B cell (primary cell): ENCODE measurements around the gene GAB3. TPM values are rescaled to one million over a fixed set of nuclear protein-coding genes. Genes with fewer than 3 reads are reported as not detected.

ENCODE experiments used
- ATAC-seq: fragments of 200-7000 bp; cut with Tn5 transposase; one replicate; pipeline ENCODE4 v1.10.0; 2021; ENCODE audit warnings: low read depth, mild to moderate bottlenecking, moderate number of reproducible peaks, moderate library complexity
- CTCF ChIA-PET: fragments of 350-600 bp; sonication (Branson Sonifier 250); formaldehyde crosslinking; loops from one replicate; lab custom pipeline; 2021; ENCODE audit warnings: antibody characterized with exemption, inconsistent platforms; lab: Charles Lee
- POLR2A ChIA-PET: fragments of 350-600 bp; sonication (Branson Sonifier 250); formaldehyde crosslinking; loops from one replicate; lab custom pipeline; 2021; ENCODE audit warnings: antibody characterized with exemption; lab: Charles Lee
- DNase-seq: peaks from one replicate; pipeline ENCODE4 v3.0.0; 2013
- H2AFZ ChIP-seq: 2 replicates; pipeline ENCODE4 v1.6.1; 2012; ENCODE audit warnings: mild to moderate bottlenecking, low read depth, low read length; ENCODE audit not compliant: insufficient read depth, poor library complexity, severe bottlenecking
- H3K27ac ChIP-seq, 2 donors: 1 replicate in 1 of 2; 2 replicates in 1 of 2; pipeline ENCODE4 v1.5.1; 2012 to 2013; ENCODE audit warnings: low read length in 2 of 2, mild to moderate bottlenecking in 2 of 2, moderate library complexity in 1 of 2
- H3K27me3 ChIP-seq, 4 experiments: fragments of 200-600 bp in 1 of 4; sonication (generic) in 1 of 4; replicated peaks in 1 of 4; 1 replicate in 2 of 4; 2 replicates in 2 of 4; pipeline versions ENCODE4 v1.6.1 to v1.7.0; 2013 to 2016; ENCODE audit warnings: low read length in 3 of 4, mild to moderate bottlenecking in 2 of 4, mixed read lengths in 1 of 4, moderate library complexity in 1 of 4; ENCODE audit not compliant: insufficient read depth in 4 of 4, control insufficient read depth in 3 of 4; ENCODE audit errors: control extremely low read depth in 1 of 4
- H3K36me3 ChIP-seq, 2 experiments: replicated peaks in 1 of 2; 1 replicate in 1 of 2; 2 replicates in 1 of 2; pipeline versions ENCODE4 v1.6.1 to v1.7.1; 2013; ENCODE audit warnings: low read length in 1 of 2; ENCODE audit not compliant: insufficient read depth in 2 of 2, control insufficient read depth in 1 of 2; ENCODE audit errors: control extremely low read depth in 1 of 2, extremely low read depth in 1 of 2
- H3K4me1 ChIP-seq, 2 donors: fragments of 200-600 bp in 1 of 2; sonication (generic) in 1 of 2; 1 replicate in 1 of 2; 2 replicates in 1 of 2; pipeline versions ENCODE4 v1.5.1 to v1.6.1; 2013 to 2017; ENCODE audit warnings: low read length in 2 of 2; ENCODE audit not compliant: control insufficient read depth in 2 of 2, insufficient read depth in 2 of 2
- H3K4me2 ChIP-seq: replicated peaks from 2 replicates; pipeline ENCODE3; 2012; ENCODE audit warnings: mild to moderate bottlenecking, low read depth, low read length; ENCODE audit not compliant: poor library complexity, severe bottlenecking
- H3K4me3 ChIP-seq, 5 experiments: fragments of 200-600 bp in 1 of 5; sonication (generic) in 1 of 5; 1 replicate in 3 of 5; 2 replicates in 2 of 5; pipeline versions ENCODE4 v1.5.1 to v1.7.0; 2011 to 2016; ENCODE audit warnings: low read length in 4 of 5, mild to moderate bottlenecking in 4 of 5, low read depth in 2 of 5, control low read depth in 1 of 5, moderate library complexity in 1 of 5; ENCODE audit not compliant: insufficient read depth in 1 of 5; ENCODE audit errors: control extremely low read depth in 1 of 5, extremely low read depth in 1 of 5
- H3K79me2 ChIP-seq: fragments of 200-600 bp; sonication (generic); one replicate; pipeline ENCODE4 v1.6.0; 2016; ENCODE audit warnings: low read length; ENCODE audit not compliant: control insufficient read depth, insufficient read depth
- H3K9ac ChIP-seq: fragments of 200-600 bp; sonication (generic); 2 replicates; pipeline ENCODE4 v1.6.1; 2017; ENCODE audit warnings: mild to moderate bottlenecking, low read length, moderate library complexity
- H3K9me3 ChIP-seq, 3 donors: one replicate each; pipeline versions ENCODE4 v1.6.1 to v1.7.1; 2013; ENCODE audit warnings: low read length in 2 of 3; ENCODE audit not compliant: control insufficient read depth in 2 of 3, insufficient read depth in 1 of 3; ENCODE audit errors: control extremely low read depth in 1 of 3
- H4K20me1 ChIP-seq: 2 replicates; pipeline ENCODE4 v1.6.0; 2012; ENCODE audit warnings: mild to moderate bottlenecking, low read length; ENCODE audit not compliant: insufficient read depth, control insufficient read depth, poor library complexity, severe bottlenecking
- H3K27ac Mint-ChIP-seq: one replicate; pipeline ENCODE4 v1.8.0; 2021; ENCODE audit warnings: mixed read lengths
- H3K27me3 Mint-ChIP-seq: one replicate; pipeline ENCODE4 v1.8.0; 2021; ENCODE audit warnings: mixed read lengths
- H3K4me1 Mint-ChIP-seq: one replicate; pipeline ENCODE4 v1.8.0; 2021; ENCODE audit warnings: mixed read lengths
- H3K4me3 Mint-ChIP-seq: one replicate; pipeline ENCODE4 v1.8.0; 2021; ENCODE audit warnings: mixed read lengths
- H3K9me3 Mint-ChIP-seq: one replicate; pipeline ENCODE4 v1.8.0; 2022; ENCODE audit warnings: mixed read lengths; ENCODE audit not compliant: insufficient read depth
- CTCF ChIP-seq: fragments of 200-600 bp; IDR thresholded peaks from one replicate; pipeline ENCODE4 v1.8.0; 2022; ENCODE audit warnings: antibody characterized with exemption, mild to moderate bottlenecking
- EZH2 ChIP-seq: IDR thresholded peaks from 2 replicates; pipeline ENCODE4 v1.6.1; 2012; ENCODE audit warnings: borderline replicate concordance, low read depth, mild to moderate bottlenecking, moderate library complexity, low read length; ENCODE audit not compliant: insufficient read depth, poor library complexity, severe bottlenecking
- WGBS: methylation state at CpG from one replicate; pipeline ENCODE4 v1.1.5; 2013; ENCODE audit warnings: missing lambda C conversion rate; ENCODE audit not compliant: insufficient coverage; 5-methylcytosine and 5-hydroxymethylcytosine counted together
- intact Hi-C: fragments of 100-400 bp; cut with micrococcal nuclease; formaldehyde crosslinking; loops from one replicate; pipeline ENCODE4 v1.10.0; 2022
- polyA plus RNA-seq: library from polyadenylated mRNA; depleted of rRNA; stranded (reverse); fragments of >200 nt; gene quantifications from 2 replicates; pipeline ENCODE4 v1.2.3, GENCODE V29; 2012
- total RNA-seq, 2 donors: library from RNA; stranded (reverse); fragments of 120-200 nt in 1 of 2; gene quantifications; 1 replicate in 1 of 2; 2 replicates in 1 of 2; pipeline versions ENCODE4 v1.2.3 to v1.2.4, GENCODE V29; 2013 to 2022

The GAB3 gene
- total and polyA plus RNA-seq, 2 donors (not counting 1 experiment from before 2014, with no cell fraction given): 13.2 to 16.5 TPM

- WGBS: 20% methylated on average over 1 of the region's 13 CpGs
- H3K4me2 ChIP-seq: no peak overlapping the region
- no peak for TF ChIP-seq EZH2
- TF ChIP-seq CTCF: no peak
- Mint-ChIP-seq H3K9me3 (no peaks in the 10 kb centered on the region), H3K4me1 (no peaks in the 10 kb centered on the region), H3K27me3 (no peaks in the 10 kb centered on the region), H3K4me3 (no peak overlapping the region), H3K27ac (no peak overlapping the region)
- ChIA-PET CTCF (no interaction called here), POLR2A (no interaction called here)
- ATAC-seq (no peak), DNase-seq (no peak)
- no peak overlapping the region for H2AFZ ChIP-seq
- no peaks in the 10 kb centered on the region for H3K79me2 ChIP-seq
- no peaks in the 10 kb centered on the region for H3K9me3 ChIP-seq
- H4K20me1 ChIP-seq: no peaks in the 10 kb centered on the region
- intact Hi-C loops: no loop called here
- no peaks in the 10 kb centered on the region for H3K4me1 ChIP-seq
- H3K27me3 ChIP-seq: no peaks in the 10 kb centered on the region
- no peak overlapping the region for H3K9ac ChIP-seq
- no peak overlapping the region for H3K4me3 ChIP-seq
- no peak overlapping the region for H3K27ac ChIP-seq
- H3K36me3 ChIP-seq: no peaks in the 10 kb centered on the region
These were observed 100.7 kb downstream of the GAB3 start for GRCh38 chrX:154650221-154650510.

- Histone ChIP-seq H3K9ac (no peak overlapping the region), H3K79me2 (no peaks in the 10 kb centered on the region), H3K27me3 (no peaks in the 10 kb centered on the region), H4K20me1 (no peaks in the 10 kb centered on the region), H3K27ac (no peak overlapping the region), H3K4me1 (no peaks in the 10 kb centered on the region), H3K4me2 (no peak overlapping the region), H3K4me3 (no peak overlapping the region), H2AFZ (no peak overlapping the region), H3K9me3 (no peaks in the 10 kb centered on the region), H3K36me3 (no peaks in the 10 kb centered on the region)
- no peak overlapping the region for H3K4me3 Mint-ChIP-seq
- ChIA-PET CTCF (no interaction called here), POLR2A (no interaction called here)
- H3K4me1 Mint-ChIP-seq: no peaks in the 10 kb centered on the region
- no peak for DNase-seq
- H3K27ac Mint-ChIP-seq: no peak overlapping the region
- intact Hi-C loops: no loop called here
- TF ChIP-seq CTCF (no peak), EZH2 (no peak)
- no peaks in the 10 kb centered on the region for H3K27me3 Mint-ChIP-seq
- WGBS: 67% methylated on average over 11 of the region's 23 CpGs
- no peaks in the 10 kb centered on the region for H3K9me3 Mint-ChIP-seq
- no peak for ATAC-seq
These were observed 101.2 kb downstream of the GAB3 start for GRCh38 chrX:154649503-154650220.
